GM21723 (cell line): ENCODE results near the gene SPATA2.

Experiments
- ATAC-seq: cut with Tn5 transposase; IDR thresholded peaks from one replicate; pipeline ENCODE4 v1.9.1; 2021; ENCODE audit warnings: mild to moderate bottlenecking, moderate library complexity; ENCODE audit not compliant: unreplicated experiment

Gene SPATA2

GRCh38 chr20:49886571-49887213, 28.6 kb downstream of the SPATA2 start:
- ATAC-seq: no peak

GRCh38 chr20:49885558-49886332, 29.6 kb downstream of the SPATA2 start:
- ATAC-seq: no peak

- no peak for ATAC-seq
Measured at GRCh38 chr20:49883246-49883802, 32.0 kb downstream of the SPATA2 start.

GRCh38 chr20:49882171-49882970, 33.0 kb downstream of the SPATA2 start:
- no peak for ATAC-seq

GRCh38 chr20:49880724-49881445, 34.4 kb downstream of the SPATA2 start:
- no peak for ATAC-seq

GRCh38 chr20:49880177-49880576, 35.2 kb downstream of the SPATA2 start:
- ATAC-seq: no peak

GRCh38 chr20:49878977-49879376, 36.4 kb downstream of the SPATA2 start:
- no peak for ATAC-seq

GRCh38 chr20:49877386-49877921, 37.9 kb downstream of the SPATA2 start:
- ATAC-seq: no peak

- ATAC-seq: no peak
Measured at GRCh38 chr20:49874696-49875095, 40.6 kb downstream of the SPATA2 start.

GRCh38 chr20:49872056-49872455, 43.3 kb downstream of the SPATA2 start:
- ATAC-seq: no peak

GRCh38 chr20:49871391-49871948, 43.9 kb downstream of the SPATA2 start:
- ATAC-seq: no peak

- no peak for ATAC-seq
Measured at GRCh38 chr20:49870261-49870660, 45.1 kb downstream of the SPATA2 start.

GRCh38 chr20:49868964-49869363, 46.4 kb downstream of the SPATA2 start:
- no peak for ATAC-seq

- no peak for ATAC-seq
Measured at GRCh38 chr20:49868538-49868937, 46.8 kb downstream of the SPATA2 start.

GRCh38 chr20:49867453-49868215, 47.7 kb downstream of the SPATA2 start:
- no peak for ATAC-seq

- no peak for ATAC-seq
Measured at GRCh38 chr20:49866051-49866450, 49.3 kb downstream of the SPATA2 start.

GRCh38 chr20:49865559-49865958, 49.8 kb downstream of the SPATA2 start:
- ATAC-seq: no peak

- ATAC-seq: no peak
Measured at GRCh38 chr20:49863666-49864065, 51.7 kb downstream of the SPATA2 start.

- ATAC-seq: no peak
Measured at GRCh38 chr20:49862607-49863200, 52.6 kb downstream of the SPATA2 start.
